LNCAP (cell line): ENCODE data around the gene ARHGAP18.

Source experiments
- CTCF ChIP-seq: fragments of 450-650 bp; IDR thresholded peaks from 2 replicates; pipeline ENCODE4 v1.5.1; 2017; ENCODE audit warnings: mild to moderate bottlenecking

The ARHGAP18 gene

GRCh38 chr6:129655334-129655733, 54.6 kb downstream of the ARHGAP18 start:
- no peak for TF ChIP-seq CTCF

GRCh38 chr6:129653746-129654145, 56.2 kb downstream of the ARHGAP18 start:
- no peak for TF ChIP-seq CTCF

GRCh38 chr6:129653229-129653628, 56.7 kb downstream of the ARHGAP18 start:
- TF ChIP-seq CTCF: no peak

GRCh38 chr6:129651291-129651691, 58.7 kb downstream of the ARHGAP18 start:
- TF ChIP-seq CTCF: no peak

- TF ChIP-seq CTCF: no peak
Observed at GRCh38 chr6:129648819-129649491, 61.0 kb downstream of the ARHGAP18 start.

- no peak for TF ChIP-seq CTCF
Observed at GRCh38 chr6:129647044-129647443, 62.9 kb downstream of the ARHGAP18 start.

GRCh38 chr6:129646642-129647041, 63.3 kb downstream of the ARHGAP18 start:
- no peak for TF ChIP-seq CTCF
